PC-3 (cell line): ENCODE measurements around the gene CPLX3. TPM values are rescaled to one million over a fixed set of nuclear protein-coding genes. Genes with fewer than 3 reads are reported as not detected.

Experiments
- ATAC-seq: fragments of 200-7000 bp; cut with Tn5 transposase; 2 replicates; pipeline ENCODE4 v1.9.1; 2020; ENCODE audit warnings: mild to moderate bottlenecking, moderate library complexity
- BruUV-seq: library from RNA; stranded (reverse); fragments of 400-500 nt; replicated peaks from 2 replicates; lab custom pipeline; 2021; lab: Mats Ljungman, UMichigan
- CTCF ChIA-PET: fragments of 300-600 bp; sonication (Branson Sonifier 250); formaldehyde crosslinking; loops from one replicate; lab custom pipeline; 2022; ENCODE audit warnings: antibody characterized with exemption; lab: Charles Lee
- POLR2A ChIA-PET: fragments of 300-600 bp; sonication (Branson Sonifier 250); formaldehyde crosslinking; loops from one replicate; lab custom pipeline; 2022; ENCODE audit warnings: antibody characterized with exemption; ENCODE audit not compliant: unreplicated experiment; lab: Charles Lee
- DNase-seq: peaks from one replicate; pipeline ENCODE4 v3.0.0-alpha.2; 2015
- H2AFZ ChIP-seq: fragments of 300-600 bp; sonication (generic); 2 replicates; pipeline ENCODE4 v1.6.0; 2016; ENCODE audit warnings: antibody characterized with exemption, low read length
- H3F3A ChIP-seq: fragments of 300-600 bp; sonication (generic); one replicate; pipeline ENCODE4 v1.6.0; 2017; ENCODE audit warnings: antibody characterized with exemption, low read length, control low read depth, mild to moderate bottlenecking; ENCODE audit not compliant: unreplicated experiment
- H3K27ac ChIP-seq: fragments of 300-600 bp; sonication (generic); 2 replicates; pipeline ENCODE4 v1.5.1; 2016; ENCODE audit warnings: mild to moderate bottlenecking, low read length
- H3K27me3 ChIP-seq: fragments of 300-600 bp; sonication (generic); 2 replicates; pipeline ENCODE4 v1.6.1; 2016; ENCODE audit warnings: low read length, mixed read lengths
- H3K36me3 ChIP-seq: fragments of 300-600 bp; sonication (generic); 2 replicates; pipeline ENCODE4 v1.6.1; 2016; ENCODE audit warnings: low read depth, mixed run types, low read length, mixed read lengths
- H3K4me1 ChIP-seq: fragments of 300-600 bp; sonication (generic); 2 replicates; pipeline ENCODE4 v1.5.1; 2016; ENCODE audit warnings: low read length; ENCODE audit not compliant: insufficient read depth
- H3K4me2 ChIP-seq: fragments of 300-600 bp; sonication (generic); 2 replicates; pipeline ENCODE4 v1.6.0; 2016; ENCODE audit warnings: low read length
- H3K4me3 ChIP-seq: fragments of 300-600 bp; sonication (generic); 2 replicates; pipeline ENCODE4 v1.5.1; 2016; ENCODE audit warnings: mild to moderate bottlenecking, low read length, mixed read lengths
- H3K79me2 ChIP-seq: fragments of 300-600 bp; sonication (generic); 2 replicates; pipeline ENCODE4 v1.6.1; 2017; ENCODE audit warnings: low read length, mixed read lengths
- H3K9ac ChIP-seq: fragments of 300-600 bp; sonication (generic); 2 replicates; pipeline ENCODE4 v1.6.0; 2016; ENCODE audit warnings: mild to moderate bottlenecking, low read length
- H3K9me2 ChIP-seq: fragments of 300-600 bp; sonication (generic); replicated peaks from 2 replicates; pipeline ENCODE4 v1.6.1; 2016; ENCODE audit warnings: mixed run types, low read length, mixed read lengths
- H3K9me3 ChIP-seq: fragments of 300-600 bp; sonication (generic); 2 replicates; pipeline ENCODE4 v1.6.1; 2016; ENCODE audit warnings: low read length, mixed read lengths
- H4K20me1 ChIP-seq: fragments of 300-600 bp; sonication (generic); 2 replicates; pipeline ENCODE4 v1.6.1; 2016; ENCODE audit warnings: low read length, mixed read lengths
- CTCF ChIP-seq: fragments of 300-600 bp; sonication (generic); conservative IDR thresholded peaks from 2 replicates; pipeline ENCODE4 v1.5.1; 2017; ENCODE audit warnings: antibody characterized with exemption, low read depth, mild to moderate bottlenecking, low read length
- EZH2 ChIP-seq: fragments of 300-600 bp; sonication (generic); IDR thresholded peaks from one replicate; pipeline ENCODE4 v1.6.1; 2017; ENCODE audit warnings: antibody characterized with exemption, mild to moderate bottlenecking, low read length; ENCODE audit not compliant: unreplicated experiment
- EZH2phosphoT487 ChIP-seq: fragments of 300-600 bp; sonication (generic); IDR thresholded peaks from 2 replicates; pipeline ENCODE4 v1.6.1; 2018; ENCODE audit warnings: mild to moderate bottlenecking, antibody characterized with exemption, low read length, borderline replicate concordance
- intact Hi-C: fragments of 100-400 bp; cut with micrococcal nuclease; formaldehyde crosslinking; loops from 2 replicates; pipeline ENCODE4 v1.9.0; 2023
- total RNA-seq: library from RNA; depleted of rRNA; stranded (reverse); fragments of >200 nt; gene quantifications from 2 replicates; pipeline ENCODE4 v1.2.3, GENCODE V29; 2014

CPLX3 gene
- total RNA-seq, 1 experiment from 2014 or later, result not detected

DNA sequence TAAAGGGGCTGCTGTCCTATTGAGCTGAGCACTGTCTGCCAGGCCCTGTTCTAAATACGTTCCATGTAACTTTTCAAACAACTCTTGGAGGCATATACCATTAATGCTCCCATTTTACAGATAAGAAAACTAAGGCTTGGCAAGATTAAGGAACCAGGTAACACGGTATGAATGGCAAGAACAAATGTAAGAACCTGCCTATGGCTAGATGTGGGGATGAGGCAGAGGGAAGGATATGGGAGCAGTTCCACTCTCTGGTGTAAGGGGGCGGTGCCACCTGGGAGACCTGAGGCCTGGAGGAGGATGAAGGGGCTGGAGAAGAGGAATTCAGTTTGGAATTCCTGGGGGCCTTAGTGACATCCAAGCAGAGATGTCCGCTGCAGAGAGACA, 17.6 kb upstream of the CPLX3 start:
- H3K27ac ChIP-seq, result no peak overlapping the region
- H2AFZ ChIP-seq, result no peak overlapping the region
- H3K79me2 ChIP-seq, result no peaks in the 10 kb centered on the region
- H3K27me3 ChIP-seq, result no peaks in the 10 kb centered on the region
- 0 out of 2 replicates have a peak, but pooled peaks cover 4% of the 10 kb centered on the region for H3K36me3 ChIP-seq
- peak; percentile 31; the same call in 1 of the 2 replicates for TF ChIP-seq CTCF
- no peak for TF ChIP-seq EZH2
- TF ChIP-seq EZH2phosphoT487, result no peak
- BruUV-seq, result no TSS peak
- no peaks in the 10 kb centered on the region for H3K9me2 ChIP-seq
- H3K4me2 ChIP-seq, result no peak overlapping the region
- ChIA-PET CTCF (no interaction called here), POLR2A (no interaction called here)
- no peak overlapping the region for H3K4me3 ChIP-seq
- H3K9ac ChIP-seq, result no peak overlapping the region
- peaks cover 3% of the 10 kb centered on the region; the same call in 1 of the 2 replicates for H3K4me1 ChIP-seq
- H3K9me3 ChIP-seq, result no peaks in the 10 kb centered on the region
- ATAC-seq, result no peak
- no peaks in the 10 kb centered on the region for H4K20me1 ChIP-seq
- no peak for DNase-seq
- intact Hi-C loops, result no loop called here
- no peaks in the 10 kb centered on the region for H3F3A ChIP-seq

DNA sequence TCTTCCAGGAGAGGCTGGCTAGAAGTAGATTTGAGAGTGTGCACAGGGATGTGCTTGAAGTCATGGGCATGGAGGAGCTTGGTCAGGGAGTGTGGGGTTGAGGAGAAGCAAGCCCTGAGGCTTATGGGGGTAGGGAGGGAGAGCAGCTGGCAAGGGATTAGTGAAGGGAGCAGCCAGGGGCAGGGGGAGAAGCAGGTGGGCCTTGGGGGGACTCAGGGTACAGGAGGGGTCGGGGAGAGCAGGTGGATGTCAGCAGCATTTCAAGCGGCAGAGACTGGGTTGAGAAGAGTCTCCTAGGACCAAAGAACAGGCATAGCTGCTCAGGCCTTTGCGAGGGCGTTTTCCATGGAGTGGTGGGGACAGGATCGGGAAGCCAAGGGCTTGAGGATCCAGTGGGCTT, 17.2 kb upstream of the CPLX3 start:
- Histone ChIP-seq H3K4me1 (peaks cover 3% of the 10 kb centered on the region; the same call in 1 of the 2 replicates), H4K20me1 (no peaks in the 10 kb centered on the region), H3K4me3 (no peak overlapping the region), H3K27ac (no peak overlapping the region), H3K79me2 (no peaks in the 10 kb centered on the region), H3K9me2 (no peaks in the 10 kb centered on the region), H3K27me3 (no peaks in the 10 kb centered on the region), H3K9ac (no peak overlapping the region), H3F3A (no peaks in the 10 kb centered on the region), H3K9me3 (no peaks in the 10 kb centered on the region), H3K36me3 (0 out of 2 replicates have a peak, but pooled peaks cover under 1% of the 10 kb centered on the region), H2AFZ (no peak overlapping the region), H3K4me2 (no peak overlapping the region)
- no TSS peak for BruUV-seq
- POLR2A ChIA-PET, result no interaction called here
- ATAC-seq (no peak), DNase-seq (no peak)
- intact Hi-C loops, result no loop called here
- CTCF ChIA-PET, result no interaction called here
- TF ChIP-seq EZH2phosphoT487, result no peak
- TF ChIP-seq EZH2, result no peak
- TF ChIP-seq CTCF, result no peak

DNA sequence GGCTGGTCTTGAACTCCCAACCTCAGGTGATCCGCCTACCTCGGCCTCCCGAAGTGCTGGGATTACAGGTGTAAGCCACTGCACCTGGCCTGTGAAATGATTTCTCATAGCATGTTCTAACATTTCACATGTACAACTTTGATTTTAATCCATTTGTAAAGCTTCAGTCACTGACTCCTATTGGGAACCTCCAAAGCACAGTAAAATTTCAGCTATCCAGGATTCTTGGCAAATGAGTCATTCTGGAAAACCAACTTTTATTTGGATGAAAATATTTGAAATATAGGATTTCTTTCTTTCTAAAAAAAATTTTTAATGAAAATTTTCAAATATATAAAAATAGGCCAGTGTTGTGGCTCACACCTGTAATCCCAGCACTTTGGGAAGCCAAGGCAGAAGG, 16.5 kb upstream of the CPLX3 start:
- no peak overlapping the region for H3K4me3 ChIP-seq
- H3K27ac ChIP-seq, result no peak overlapping the region
- TF ChIP-seq CTCF, result no peak
- TF ChIP-seq EZH2phosphoT487, result no peak
- no peak for TF ChIP-seq EZH2
- POLR2A ChIA-PET, result no interaction called here
- H3K27me3 ChIP-seq, result no peaks in the 10 kb centered on the region
- H3K79me2 ChIP-seq, result no peaks in the 10 kb centered on the region
- no peaks in the 10 kb centered on the region for H3K9me3 ChIP-seq
- no peaks in the 10 kb centered on the region for H3F3A ChIP-seq
- H3K9me2 ChIP-seq, result no peaks in the 10 kb centered on the region
- BruUV-seq, result no TSS peak
- ATAC-seq (peak; percentile 38; the same call in 1 of the 2 replicates), DNase-seq (peak; percentile 39)
- no peak overlapping the region for H2AFZ ChIP-seq
- no peaks in the 10 kb centered on the region for H3K36me3 ChIP-seq
- intact Hi-C loops, result no loop called here
- H3K9ac ChIP-seq, result no peak overlapping the region
- no peak overlapping the region for H3K4me2 ChIP-seq
- H3K4me1 ChIP-seq, result peaks cover 6% of the 10 kb centered on the region
- H4K20me1 ChIP-seq, result no peaks in the 10 kb centered on the region
- CTCF ChIA-PET, result no interaction called here
